Panc1 (cell line): ENCODE results near the gene ZFX. TPM values are rescaled to one million over a fixed set of nuclear protein-coding genes. Genes with fewer than 3 reads are reported as not detected.

Experiments
- ATAC-seq: fragments of 200-7000 bp; cut with Tn5 transposase; 2 replicates; pipeline ENCODE4 v1.9.1; 2020; ENCODE audit warnings: mild to moderate bottlenecking, moderate library complexity
- BruUV-seq: library from RNA; stranded (reverse); fragments of 400-500 nt; replicated peaks from 2 replicates; lab custom pipeline; 2021; lab: Mats Ljungman, UMichigan
- CTCF ChIA-PET: fragments of 300-600 bp; sonication (Branson Sonifier 250); formaldehyde crosslinking; loops from one replicate; lab custom pipeline; 2022; ENCODE audit warnings: antibody characterized with exemption; lab: Charles Lee
- POLR2A ChIA-PET: fragments of 300-600 bp; sonication (Branson Sonifier 250); formaldehyde crosslinking; loops from one replicate; lab custom pipeline; 2022; ENCODE audit warnings: antibody characterized with exemption; lab: Charles Lee
- DNase-seq: peaks from one replicate; pipeline ENCODE4 v3.0.0-alpha.2; 2010; ENCODE audit warnings: low read depth, low spot score
- H3K27ac ChIP-seq: 2 replicates; pipeline ENCODE4 v1.5.1; 2011; ENCODE audit warnings: mild to moderate bottlenecking, low read length, inconsistent platforms
- H3K27me3 ChIP-seq: fragments of 200-500 bp; sonication (Bioruptor generic); 2 replicates; pipeline ENCODE4 v1.6.0; 2014; ENCODE audit warnings: low read length, inconsistent platforms; ENCODE audit not compliant: control insufficient read depth, insufficient read depth
- H3K36me3 ChIP-seq: fragments of 200-500 bp; sonication (Bioruptor generic); 2 replicates; pipeline ENCODE4 v1.5.1; 2014; ENCODE audit warnings: inconsistent platforms, mild to moderate bottlenecking, low read length, moderate library complexity; ENCODE audit not compliant: control insufficient read depth, insufficient read depth
- H3K4me1 ChIP-seq: 2 replicates; pipeline ENCODE4 v1.5.1; 2011; ENCODE audit warnings: inconsistent platforms, mild to moderate bottlenecking, low read length, moderate library complexity; ENCODE audit not compliant: control insufficient read depth, insufficient read depth
- H3K4me3 ChIP-seq, 2 experiments: 2 replicates each; pipeline ENCODE4 v1.5.1; 2011 to 2012; ENCODE audit warnings: low read depth in 2 of 2, low read length in 2 of 2, mild to moderate bottlenecking in 2 of 2, inconsistent platforms in 1 of 2, moderate library complexity in 1 of 2
- H3K9me3 ChIP-seq: fragments of 200-500 bp; sonication (Bioruptor generic); 2 replicates; pipeline ENCODE4 v1.5.1; 2014; ENCODE audit warnings: low read depth, mild to moderate bottlenecking, inconsistent platforms, low read length, moderate library complexity; ENCODE audit not compliant: control insufficient read depth, insufficient read depth
- CTCF ChIP-seq: fragments of 450-650 bp; IDR thresholded peaks from 2 replicates; pipeline ENCODE4 v1.5.1; 2017; ENCODE audit warnings: mild to moderate bottlenecking
- POLR2AphosphoS5 ChIP-seq: IDR thresholded peaks from 2 replicates; pipeline ENCODE4 v1.6.1; 2012; ENCODE audit warnings: mild to moderate bottlenecking, low read depth, low read length, moderate library complexity
- REST ChIP-seq, 2 experiments: IDR thresholded peaks; 2 replicates each; pipeline ENCODE4 v1.6.1; 2011 to 2012; ENCODE audit warnings: low read depth in 2 of 2, control low read depth in 1 of 2, low read length in 1 of 2, mild to moderate bottlenecking in 1 of 2, moderate library complexity in 1 of 2; ENCODE audit not compliant: insufficient read depth in 1 of 2
- SIN3A ChIP-seq: IDR thresholded peaks from 2 replicates; pipeline ENCODE4 v1.6.1; 2012; ENCODE audit warnings: low read depth, mild to moderate bottlenecking, low read length, moderate library complexity, borderline replicate concordance; ENCODE audit not compliant: insufficient read depth
- TCF7L2 ChIP-seq: IDR thresholded peaks from 2 replicates; pipeline ENCODE4 v1.6.1; 2011; ENCODE audit warnings: mild to moderate bottlenecking, low read depth, low read length, inconsistent platforms
- in situ Hi-C: cut with HindIII; loops from 2 replicates; pipeline ENCODE4 v1.10.0; 2016; ENCODE audit warnings: low sequenced_read_pairs, low pct_unique_long_range_greater_than_20kb
- intact Hi-C: fragments of 100-400 bp; cut with micrococcal nuclease; formaldehyde crosslinking; loops from one replicate; pipeline ENCODE4 v1.10.0; 2022; ENCODE audit not compliant: unreplicated experiment
- total RNA-seq: library from RNA; stranded (reverse); gene quantifications from one replicate; pipeline ENCODE4 v1.2.1, GENCODE V29; 2021; ENCODE audit not compliant: unreplicated experiment

Gene ZFX
- total RNA-seq, 1 experiment from 2014 or later, result 38.7 TPM

- Histone ChIP-seq H3K27me3 (no peaks in the 10 kb centered on the region), H3K9me3 (no peaks in the 10 kb centered on the region), H3K27ac (no peak overlapping the region), H3K36me3 (peaks cover 15% of the 10 kb centered on the region), H3K4me1 (no peaks in the 10 kb centered on the region), H3K4me3 (no peak overlapping the region)
- POLR2A ChIA-PET, result no interaction called here
- no TSS peak for BruUV-seq
- intact Hi-C loops, result no loop called here
- no peak for DNase-seq
- TF ChIP-seq CTCF, result no peak
- TF ChIP-seq REST (IDR thresholded peaks at IDR 0.05; ENCODE audit: insufficient read depth in 1 of 2, low read depth in 2 of 2, low read length in 1 of 2), result no peak
- no peak for TF ChIP-seq TCF7L2
- TF ChIP-seq SIN3A, result no peak
- TF ChIP-seq POLR2AphosphoS5, result no peak
- in situ Hi-C loops, result no loop called here
- CTCF ChIA-PET, result no interaction called here
- no peak for ATAC-seq
Observed at GRCh38 chrX:24208496-24209240, 59.1 kb downstream of the ZFX start.

- no peak for ATAC-seq
Observed at GRCh38 chrX:24210190-24210589, 60.7 kb downstream of the ZFX start.

More at GRCh38 chrX:24210190-24210589, 60.7 kb downstream of the ZFX start:
- H3K27ac ChIP-seq, result no peak overlapping the region
- in situ Hi-C loops (no loop called here), intact Hi-C loops (no loop called here)
- peaks cover 15% of the 10 kb centered on the region for H3K36me3 ChIP-seq
- no peak overlapping the region for H3K4me3 ChIP-seq
- no peaks in the 10 kb centered on the region for H3K27me3 ChIP-seq
- no peaks in the 10 kb centered on the region for H3K4me1 ChIP-seq
- ChIA-PET POLR2A (no interaction called here), CTCF (no interaction called here)
- no peak for DNase-seq
- TF ChIP-seq SIN3A (no peak), REST (IDR thresholded peaks at IDR 0.05; ENCODE audit: insufficient read depth in 1 of 2, low read depth in 2 of 2, low read length in 1 of 2) (no peak), POLR2AphosphoS5 (no peak), TCF7L2 (no peak), CTCF (no peak)
- no TSS peak for BruUV-seq
- no peaks in the 10 kb centered on the region for H3K9me3 ChIP-seq
